Pancreas (tissue), 10 donors: Measurements from ENCODE around the gene TRAPPC1. TPM values are rescaled to one million over a fixed set of nuclear protein-coding genes. Genes with fewer than 3 reads are reported as not detected.

ENCODE experiments used
- ATAC-seq, 4 donors: fragments of 200-7000 bp; cut with Tn5 transposase; one replicate each; pipeline versions ENCODE4 v1.8.0 to v1.9.1; 2020; ENCODE audit warnings: mild to moderate bottlenecking in 4 of 4, moderate library complexity in 4 of 4
- DNase-seq, 6 donors: peaks; one replicate each; pipeline ENCODE4 v3.0.0-alpha.2; 2020
- FAIRE-seq: peaks from 2 replicates; lab custom pipeline; 2012; peaks lifted over from hg19 to GRCh38; lab: Jason Lieb, UNC
- H3K27ac ChIP-seq, 4 donors: fragments of 200-600 bp; sonication (generic); 1 replicate in 3 of 4; 2 replicates in 1 of 4; pipeline versions ENCODE4 v1.5.0 to v1.8.0; 2020
- H3K27me3 ChIP-seq, 4 donors: fragments of 200-600 bp; one replicate each; pipeline ENCODE4 v1.8.0; 2021
- H3K36me3 ChIP-seq, 3 donors: fragments of 200-600 bp; sonication (generic) in 1 of 3; one replicate each; pipeline versions ENCODE4 v1.5.0 to v1.8.0; 2020 to 2021
- H3K4me1 ChIP-seq, 3 donors: fragments of 200-600 bp; one replicate each; pipeline ENCODE4 v1.8.0; 2021
- H3K4me3 ChIP-seq, 4 donors: fragments of 200-600 bp; sonication (generic) in 2 of 4; one replicate each; pipeline versions ENCODE4 v1.5.0 to v1.8.0; 2020 to 2021
- H3K9me3 ChIP-seq, 4 donors: fragments of 200-600 bp; one replicate each; pipeline ENCODE4 v1.8.0; 2021
- CTCF ChIP-seq, 4 donors: fragments of 200-600 bp; sonication (generic) in 3 of 4; IDR thresholded peaks; one replicate each; pipeline versions ENCODE4 v1.5.0 to v1.8.0; 2021; ENCODE audit warnings: antibody characterized with exemption in 4 of 4
- WGBS, 2 donors: extraction: QIAGEN DNeasy Blood & Tissue Kit; methylation state at CpG; one replicate each; pipeline ENCODE4 v1.1.7; 2013; 5-methylcytosine and 5-hydroxymethylcytosine counted together
- intact Hi-C, 3 donors: fragments of 100-400 bp; cut with DNase I; formaldehyde crosslinking; loops; one replicate each; pipeline versions ENCODE4 v1.11.1 to v1.14.2; 2022
- polyA plus RNA-seq, 2 donors: library from polyadenylated mRNA; stranded (reverse); fragments of 200-250 nt; gene quantifications; one replicate each; pipeline ENCODE4 v1.2.3, GENCODE V29; 2013
- total RNA-seq, 6 donors: library from RNA; stranded (reverse); fragmentation: NEBNext Ultra II Directional in 4 of 6; extraction: Animal tissue kit (Norgen Biotek cat#: 25700) in 4 of 6; gene quantifications; one replicate each; pipeline versions ENCODE4 v1.2.1 to v1.2.4, GENCODE V29; 2021 to 2023
- donor health status: healthy with polysubstance abuse.
- donor health status: DM: no; HTN: no; CAD: no; lungs with moderate emphysema.
- donor health status: DM: no; HTN: no; CAD: no.
- donor health status: control.
- donor health status: control.
- donor health status: Bipolar disorder and iron deficiency.
- donor health status: DM: yes; HTN: yes; CAD: no.
- donor health status: DM: no; HTN: no; CAD: no.
- donor health status: DM: no; HTN: no; CAD: no.
- donor health status: DM: yes; HTN: yes; CAD: no.

Gene TRAPPC1
- total and polyA plus RNA-seq, 8 donors, result 27.3 to 67.1 (median 49.1) TPM

- H3K36me3 ChIP-seq, result peaks cover 0 to 8% (median 0%) of the 10 kb centered on the region in 3 donors
- no peaks in the 10 kb centered on the region for H3K27me3 ChIP-seq
- no peak for TF ChIP-seq CTCF (IDR thresholded peaks at IDR 0.05)
- H3K9me3 ChIP-seq, result no peaks in the 10 kb centered on the region
- 77 to 80% methylated on average over 3 of the region's 3 CpGs for WGBS, 2 donors
- H3K4me1 ChIP-seq, result peaks cover 4 to 14% (median 5%) of the 10 kb centered on the region in 3 donors
- no peak overlapping the region for H3K4me3 ChIP-seq
- H3K27ac ChIP-seq, result peak overlapping the region in 2 of 4 donors; percentile 94 to 97
- no peak for ATAC-seq
- no peak for FAIRE-seq
- no peak for DNase-seq
- intact Hi-C loops, result no loop called here
These were observed 49.1 kb downstream of the TRAPPC1 start for GRCh38 chr17:7882629-7883028.

GRCh38 chr17:7882068-7882467 lies 49.7 kb downstream of the TRAPPC1 start:
- ATAC-seq, result no peak
- no peak for TF ChIP-seq CTCF (IDR thresholded peaks at IDR 0.05)
- intact Hi-C loops, result no loop called here
- WGBS, 2 donors, result 70 to 72% methylated on average over 7 of the region's 7 CpGs
- no peak for FAIRE-seq
- no peak overlapping the region for H3K27ac ChIP-seq
- peak in 1 of 6 donors; percentile 5 for DNase-seq
- H3K4me1 ChIP-seq, result peaks cover 3 to 11% (median 5%) of the 10 kb centered on the region in 3 donors
- H3K27me3 ChIP-seq, result no peaks in the 10 kb centered on the region
- H3K4me3 ChIP-seq, result no peak overlapping the region
- H3K9me3 ChIP-seq, result no peaks in the 10 kb centered on the region
- peaks cover 0 to 8% (median 0%) of the 10 kb centered on the region in 3 donors for H3K36me3 ChIP-seq

- Histone ChIP-seq H3K4me1 (peaks cover 0 to 9% (median 5%) of the 10 kb centered on the region in 3 donors), H3K27me3 (no peaks in the 10 kb centered on the region), H3K27ac (no peak overlapping the region), H3K4me3 (no peak overlapping the region), H3K9me3 (no peaks in the 10 kb centered on the region), H3K36me3 (peaks cover 0 to 8% (median 0%) of the 10 kb centered on the region in 3 donors)
- WGBS, 2 donors, result 57 to 61% methylated on average over 7 of the region's 7 CpGs
- TF ChIP-seq CTCF (IDR thresholded peaks at IDR 0.05), result no peak
- FAIRE-seq (no peak), ATAC-seq (no peak), DNase-seq (peak in 1 of 6 donors; percentile 11)
- intact Hi-C loops, result no loop called here
These were observed 50.3 kb downstream of the TRAPPC1 start for GRCh38 chr17:7881276-7882054.

Other genes starting within 250 kb of the TRAPPC1 start
- 10 to 100 TPM; 14.6 to 35.9 (median 28.5) TPM for gene TP53, start 244.5 kb downstream of the TRAPPC1 start, total RNA-seq
- gene TP53, start 244.5 kb downstream of the TRAPPC1 start, polyA plus RNA-seq, result 10 to 100 TPM in 1 of 2 donors, 1 to 10 TPM in 1; 8.3 to 10.8 TPM
- 1 to 10 TPM; 2.0 to 5.0 (median 3.8) TPM for gene WRAP53, start 243.5 kb downstream of the TRAPPC1 start, total RNA-seq
- 10 to 100 TPM in 1 of 2 donors, 1 to 10 TPM in 1; 9.1 to 13.5 TPM for gene WRAP53, start 243.5 kb downstream of the TRAPPC1 start, polyA plus RNA-seq
- 1 to 10 TPM in 3 of 6 donors, under 1 TPM in 3; 0.37 to 1.3 (median 0.85) TPM for gene EFNB3, start 226.7 kb downstream of the TRAPPC1 start, total RNA-seq
- gene EFNB3, start 226.7 kb downstream of the TRAPPC1 start, polyA plus RNA-seq, result 1 to 10 TPM in 1 of 2 donors, under 1 TPM in 1; 0.84 to 5.4 TPM
- gene DNAH2, start 214.2 kb downstream of the TRAPPC1 start, total RNA-seq, result under 1 TPM; 0.09 to 0.52 (median 0.19) TPM
- under 1 TPM; 0.38 TPM for gene DNAH2, start 214.2 kb downstream of the TRAPPC1 start, polyA plus RNA-seq
- 10 to 100 TPM; 14.9 to 23.7 (median 17.3) TPM for gene KDM6B, start 97.7 kb downstream of the TRAPPC1 start, total RNA-seq
- gene KDM6B, start 97.7 kb downstream of the TRAPPC1 start, polyA plus RNA-seq, result 10 to 100 TPM in 1 of 2 donors, 1 to 10 TPM in 1; 8.9 to 15.3 TPM
- gene TMEM88, start 76.9 kb downstream of the TRAPPC1 start, total RNA-seq, result 1 to 10 TPM; 2.1 to 4.2 (median 2.4) TPM
- 10 to 100 TPM; 21.6 to 28.5 TPM for gene TMEM88, start 76.9 kb downstream of the TRAPPC1 start, polyA plus RNA-seq
- 10 to 100 TPM; 20.1 to 29.6 (median 26.6) TPM for gene NAA38, start 74.4 kb downstream of the TRAPPC1 start, total RNA-seq
- 10 to 100 TPM; 75.7 to 87.2 TPM for gene NAA38, start 74.4 kb downstream of the TRAPPC1 start, polyA plus RNA-seq
- gene CYB5D1, start 73.9 kb downstream of the TRAPPC1 start, total RNA-seq, result 10 to 100 TPM in 1 of 6 donors, 1 to 10 TPM in 5; 5.0 to 10.5 (median 8.4) TPM
- 1 to 10 TPM; 4.9 to 8.5 TPM for gene CYB5D1, start 73.9 kb downstream of the TRAPPC1 start, polyA plus RNA-seq
- gene CHD3, start 43.2 kb downstream of the TRAPPC1 start, total RNA-seq, result 100 to 1,000 TPM in 1 of 6 donors, 10 to 100 TPM in 5; 35.9 to 101 (median 43.1) TPM
- 100 to 1,000 TPM; 117 to 143 TPM for gene CHD3, start 43.2 kb downstream of the TRAPPC1 start, polyA plus RNA-seq
- gene RNF227, start 15.7 kb downstream of the TRAPPC1 start, total RNA-seq, result 1 to 10 TPM; 1.2 to 2.8 (median 2.0) TPM
- 1 to 10 TPM; 1.6 to 3.0 TPM for gene RNF227, start 15.7 kb downstream of the TRAPPC1 start, polyA plus RNA-seq
- gene KCNAB3, start 2.1 kb downstream of the TRAPPC1 start, total RNA-seq, result 1 to 10 TPM in 3 of 6 donors, under 1 TPM in 3; 0.51 to 1.6 (median 0.98) TPM
- 1 to 10 TPM; 4.7 to 8.1 TPM for gene KCNAB3, start 2.1 kb downstream of the TRAPPC1 start, polyA plus RNA-seq
- gene CNTROB, start 260 bp upstream of the TRAPPC1 start, total RNA-seq, result 10 to 100 TPM in 2 of 6 donors, 1 to 10 TPM in 4; 5.8 to 17.9 (median 8.5) TPM
- gene CNTROB, start 260 bp upstream of the TRAPPC1 start, polyA plus RNA-seq, result 10 to 100 TPM; 30.8 to 46.1 TPM
- under 1 TPM in 4 of 6 donors, not detected in 2; 0.22 to 0.47 (median 0.28) TPM for gene GUCY2D, start 70.7 kb upstream of the TRAPPC1 start, total RNA-seq
- under 1 TPM; 0.02 to 0.04 TPM for gene GUCY2D, start 70.7 kb upstream of the TRAPPC1 start, polyA plus RNA-seq
- 1 to 10 TPM in 1 of 6 donors, under 1 TPM in 4, not detected in 1; 0.09 to 4.7 (median 0.37) TPM for gene ALOX15B, start 107.1 kb upstream of the TRAPPC1 start, total RNA-seq
- under 1 TPM; 0.05 to 0.19 TPM for gene ALOX15B, start 107.1 kb upstream of the TRAPPC1 start, polyA plus RNA-seq
- under 1 TPM in 1 of 6 donors, not detected in 5; 0.31 TPM for gene ALOX12B, start 155.8 kb upstream of the TRAPPC1 start, total RNA-seq
- gene ALOX12B, start 155.8 kb upstream of the TRAPPC1 start, polyA plus RNA-seq, result under 1 TPM in 1 of 2 donors, not detected in 1; 0.16 TPM
- gene ALOXE3, start 186.6 kb upstream of the TRAPPC1 start, total RNA-seq, result not detected
- under 1 TPM in 1 of 2 donors, not detected in 1; 0.35 TPM for gene ALOXE3, start 186.6 kb upstream of the TRAPPC1 start, polyA plus RNA-seq
- not detected for gene HES7, start 192.2 kb upstream of the TRAPPC1 start, total RNA-seq
- gene HES7, start 192.2 kb upstream of the TRAPPC1 start, polyA plus RNA-seq, result under 1 TPM; 0.08 to 0.16 TPM
- gene PER1, start 220.5 kb upstream of the TRAPPC1 start, total RNA-seq, result 100 to 1,000 TPM in 2 of 6 donors, 10 to 100 TPM in 4; 17.5 to 105 (median 67.6) TPM
- 100 to 1,000 TPM; 107 to 158 TPM for gene PER1, start 220.5 kb upstream of the TRAPPC1 start, polyA plus RNA-seq
- gene VAMP2, start 231.0 kb upstream of the TRAPPC1 start, total RNA-seq, result 10 to 100 TPM; 19.5 to 35.7 (median 29.6) TPM
- gene VAMP2, start 231.0 kb upstream of the TRAPPC1 start, polyA plus RNA-seq, result 10 to 100 TPM; 29.8 to 82.0 TPM
- 10 to 100 TPM in 1 of 6 donors, 1 to 10 TPM in 5; 5.2 to 10.2 (median 6.3) TPM for gene TMEM107, start 244.4 kb upstream of the TRAPPC1 start, total RNA-seq
- 10 to 100 TPM in 1 of 2 donors, 1 to 10 TPM in 1; 5.7 to 11.1 TPM for gene TMEM107, start 244.4 kb upstream of the TRAPPC1 start, polyA plus RNA-seq